ENCODE results near the gene LRP5. TPM values are rescaled to one million over a fixed set of nuclear protein-coding genes. Genes with fewer than 3 reads are reported as not detected.
A peak's percentile ranks its signal among the peaks of the same experiment; 100 is the strongest.

The LRP5 gene
- total and polyA plus RNA-seq, 9 of the 15 experiments (the other 6 are each of a cell fraction or from before 2014, with no cell fraction given) = 0.48 to 44.2 (median 13.5) TPM

GRCh38 chr11:68352591-68352990 lies 40.2 kb downstream of the LRP5 start:
- intact Hi-C loops (cut with micrococcal nuclease) = no loop called here
- in situ Hi-C loops (cut with MboI) = no loop called here
- FAIRE-seq (no peak), ATAC-seq (no peak), DNase-seq (ENCODE audit: extremely low read depth in 1 of 4, low spot score in 3 of 4) (no peak)
- ChIA-PET POLR2A (no interaction called here), CTCF (ENCODE audit: low intra/inter-chr PET ratio) (no interaction called here)
- H3K4me1 ChIP-seq (replicated peaks in 1 of 2; ENCODE audit: control insufficient read depth in 2 of 2, insufficient read depth in 2 of 2, low read length in 2 of 2) = peaks cover under 1 to 26% of the 10 kb centered on the region in 2 experiments; a peak in 3 of 5 replicates
- peaks cover 4% of the 10 kb centered on the region for H3K9me1 ChIP-seq (ENCODE audit: control insufficient read depth, insufficient read depth, low read length)
- no TSS peak for BruUV-seq (replicated peaks)
- H3K9ac ChIP-seq (ENCODE audit: insufficient read depth in 1 of 2, low read depth in 2 of 2, low read length in 2 of 2) = no peak overlapping the region
- no peaks in the 10 kb centered on the region for H3K27me3 ChIP-seq (ENCODE audit: control insufficient read depth in 2 of 2, insufficient read depth in 2 of 2, low read length in 2 of 2)
- H4K20me1 ChIP-seq (replicated peaks; ENCODE audit: control insufficient read depth, insufficient read depth, low read length) = no peaks in the 10 kb centered on the region; the same call in 1 of the 2 replicates
- H3K9me3 ChIP-seq (replicated peaks; ENCODE audit: control insufficient read depth, insufficient read depth, low read depth, low read length) = no peaks in the 10 kb centered on the region
- peaks cover 42% of the 10 kb centered on the region; the same call in 2 of the 3 replicates for H3K36me3 ChIP-seq (ENCODE audit: control insufficient read depth, insufficient read depth, low read length)
- H2AFZ ChIP-seq (ENCODE audit: low read depth, low read length) = no peak overlapping the region
- no peak overlapping the region for H3K27ac ChIP-seq (ENCODE audit: extremely low read depth, low read depth, low read length)
- H3K4me3 ChIP-seq = no peak overlapping the region
- 76% methylated on average over 4 of the region's 4 CpGs for WGBS (ENCODE audit: insufficient coverage, low coverage, missing lambda C conversion rate)
- no peak overlapping the region for H3K4me2 ChIP-seq (ENCODE audit: insufficient read depth, low read length)
- H3K79me2 ChIP-seq (ENCODE audit: control insufficient read depth, insufficient read depth, low read length) = 0 out of 3 replicates have a peak, but pooled peaks cover 3% of the 10 kb centered on the region
- TF ChIP-seq HDAC1 (IDR thresholded peaks at IDR 0.05) (no peak), KHSRP (IDR thresholded peaks at IDR 0.05) (no peak), TSC22D4 (tag; IDR thresholded peaks at IDR 0.05) (peak; percentile 99), CGGBP1 (CRISPR knock-in tag; IDR thresholded peaks at IDR 0.05) (no peak), KAT7 (CRISPR knock-in tag; IDR thresholded peaks at IDR 0.05; ENCODE audit: borderline replicate concordance) (no peak), ZNF76 (CRISPR knock-in tag; IDR thresholded peaks at IDR 0.05; ENCODE audit: borderline replicate concordance) (no peak), NEUROD1 (IDR thresholded peaks at IDR 0.05; ENCODE audit: borderline replicate concordance, low read depth, low read length, partially characterized antibody) (no peak), NR4A1 (CRISPR knock-in tag; IDR thresholded peaks at IDR 0.05) (no peak), NR4A1 (tag; IDR thresholded peaks at IDR 0.05) (no peak), ERF (CRISPR knock-in tag; IDR thresholded peaks at IDR 0.05) (no peak), ESRRA (IDR thresholded peaks at IDR 0.05; ENCODE audit: borderline replicate concordance, low read depth) (no peak), SMC3 (conservative IDR thresholded peaks at IDR 0.05; ENCODE audit: insufficient read depth, low read depth, low read length) (no peak), U2AF2 (optimal IDR thresholded peaks at IDR 0.05; ENCODE audit: low read depth, low read length) (no peak), POLR2AphosphoS5 (IDR thresholded peaks at IDR 0.05; ENCODE audit: control insufficient read depth, insufficient read depth, low read depth, low read length) (no peak), SUPT5H (IDR thresholded peaks at IDR 0.05) (no peak), PHF21A (IDR thresholded peaks at IDR 0.05; ENCODE audit: borderline replicate concordance, low read depth) (no peak), TRIM25 (IDR thresholded peaks at IDR 0.05; ENCODE audit: borderline replicate concordance) (peak; percentile 99), XRCC5 (IDR thresholded peaks at IDR 0.05; ENCODE audit: low read depth, low read length) (no peak), THAP12 (CRISPR knock-in tag; IDR thresholded peaks at IDR 0.05) (no peak), SMARCA5 (IDR thresholded peaks at IDR 0.05) (peak; percentile 96), SIX5 (IDR thresholded peaks at IDR 0.05; ENCODE audit: borderline replicate concordance in 1 of 2, insufficient read depth in 1 of 2, low read depth in 1 of 2, low read length in 2 of 2) (no peak), BCOR (IDR thresholded peaks at IDR 0.05) (0 out of 2 replicates have a peak, but pooled peaks have one; percentile 54)

Data from K562 (cell line).